Peyer's patch (tissue), 4 donors: ENCODE results near the gene USO1. TPM values are rescaled to one million over a fixed set of nuclear protein-coding genes. Genes with fewer than 3 reads are reported as not detected.

Experiments used
- DNase-seq, 3 donors: peaks; one replicate each; pipeline ENCODE4 v3.0.0-alpha.2; 2017 to 2019
- H3K27ac ChIP-seq, 4 donors: fragments of 200-600 bp; sonication (generic); one replicate each; pipeline ENCODE4 v1.5.1; 2016 to 2019
- H3K27me3 ChIP-seq, 2 donors: fragments of 200-600 bp; sonication (generic); one replicate each; pipeline ENCODE4 v1.5.1; 2019
- H3K36me3 ChIP-seq, 3 donors: fragments of 200-600 bp; sonication (generic); one replicate each; pipeline ENCODE4 v1.5.1; 2016 to 2019
- H3K4me1 ChIP-seq, 4 donors: fragments of 200-600 bp; sonication (generic); one replicate each; pipeline ENCODE4 v1.5.1; 2016 to 2019
- H3K4me3 ChIP-seq, 4 donors: fragments of 200-600 bp; sonication (generic); 1 replicate in 3 of 4; 2 replicates in 1 of 4; pipeline ENCODE4 v1.5.1; 2016 to 2019; ENCODE audit warnings: mild to moderate bottlenecking in 1 of 4
- H3K9me3 ChIP-seq, 4 donors: fragments of 200-600 bp; sonication (generic); one replicate each; pipeline ENCODE4 v1.5.1; 2016 to 2019; ENCODE audit warnings: mild to moderate bottlenecking in 1 of 4
- CTCF ChIP-seq, 6 experiments: fragments of 450-650 bp in 4 of 6; fragments of 200-600 bp in 2 of 6; sonication (generic) in 1 of 6; IDR thresholded peaks; one replicate each; pipeline ENCODE4 v1.5.1; 2017 to 2019; ENCODE audit warnings: antibody characterized with exemption in 6 of 6, mild to moderate bottlenecking in 3 of 6, moderate library complexity in 1 of 6
- POLR2A ChIP-seq, 2 donors: fragments of 450-650 bp; IDR thresholded peaks; one replicate each; pipeline ENCODE4 v1.5.1; 2017; ENCODE audit warnings: antibody characterized with exemption in 2 of 2, mild to moderate bottlenecking in 2 of 2, moderate library complexity in 2 of 2
- total RNA-seq, 4 donors: library from RNA; depleted of rRNA; stranded (reverse); fragments of >200 nt; gene quantifications; one replicate each; pipeline ENCODE4 v1.1.0, GENCODE V29; 2016

USO1 gene
- total RNA-seq: 100 to 1,000 TPM in 1 of 4 donors, 10 to 100 TPM in 3; 34.5 to 106 (median 48.2) TPM

DNA sequence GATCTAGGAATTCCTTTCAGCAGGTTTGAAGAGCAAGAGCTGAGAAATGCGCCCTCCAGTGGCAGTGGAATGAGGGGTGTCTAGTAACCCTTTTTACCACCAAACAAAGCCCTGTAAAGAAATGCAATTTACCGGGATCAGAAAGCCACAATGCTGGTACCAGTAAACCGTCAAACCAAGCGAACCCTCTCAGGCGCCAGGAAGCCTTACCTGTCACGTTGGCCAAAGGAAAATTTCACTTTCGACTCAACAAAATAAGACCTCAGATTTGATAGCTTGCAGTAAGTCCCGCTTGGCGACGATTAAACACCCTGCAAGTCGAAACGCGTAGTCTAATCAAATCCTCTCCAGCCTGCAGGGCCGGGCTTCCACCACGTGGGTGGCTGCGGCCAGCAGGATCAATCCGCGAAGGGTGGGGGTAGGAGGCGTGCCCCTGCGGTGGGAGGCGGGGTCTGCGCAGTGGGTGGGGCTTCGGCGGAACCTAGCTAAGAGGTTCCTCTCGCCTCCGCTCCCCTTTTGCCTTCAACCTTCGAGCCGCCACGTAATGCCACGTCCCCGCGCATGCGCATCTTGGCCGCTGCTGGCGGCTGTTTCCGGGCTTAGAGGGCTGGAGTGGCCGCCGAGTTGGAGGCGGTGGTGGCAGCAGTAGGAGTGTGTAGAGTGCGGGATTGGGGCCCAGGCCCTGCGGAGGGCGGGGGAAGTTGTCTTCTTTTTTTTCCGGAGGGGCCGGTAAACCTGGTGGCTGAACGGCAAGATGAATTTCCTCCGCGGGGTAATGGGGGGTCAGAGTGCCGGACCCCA lies at the start of gene USO1:
Gene USO1, plus strand, starts transcription at position 512 of the 801 bp plus-strand sequence. Its CDS starts 243 bp downstream, at position 755.
- DNase-seq: peak; percentile 97 to 100 (median 99)
- H3K27me3 ChIP-seq: no peaks in the 10 kb centered on the region
- H3K9me3 ChIP-seq: no peaks in the 10 kb centered on the region
- peaks cover 0 to 25% (median 2%) of the 10 kb centered on the region in 4 donors for H3K4me1 ChIP-seq
- peak within 1 kb of the TSS; percentile 86 to 99 (median 94) for H3K27ac ChIP-seq
- H3K4me3 ChIP-seq: peak within 1 kb of the TSS; percentile 75 to 88 (median 81)
- TF ChIP-seq CTCF (IDR thresholded peaks at IDR 0.05) (peak; percentile 30 to 89 (median 80)), POLR2A (IDR thresholded peaks at IDR 0.05) (peak; percentile 95 to 98)
- no peaks in the 10 kb centered on the region for H3K36me3 ChIP-seq

GRCh38 chr4:75675004-75675531 lies 49.3 kb upstream of the USO1 start:
- DNase-seq: no peak
- no peaks in the 10 kb centered on the region for H3K27me3 ChIP-seq
- peaks cover 0 to 22% (median 0%) of the 10 kb centered on the region in 4 donors for H3K4me1 ChIP-seq
- H3K9me3 ChIP-seq: no peaks in the 10 kb centered on the region
- TF ChIP-seq POLR2A (IDR thresholded peaks at IDR 0.05) (no peak), CTCF (IDR thresholded peaks at IDR 0.05) (no peak)
- H3K4me3 ChIP-seq: no peak overlapping the region
- no peaks in the 10 kb centered on the region for H3K36me3 ChIP-seq
- peak overlapping the region in 1 of 4 donors; percentile 70 for H3K27ac ChIP-seq

DNA sequence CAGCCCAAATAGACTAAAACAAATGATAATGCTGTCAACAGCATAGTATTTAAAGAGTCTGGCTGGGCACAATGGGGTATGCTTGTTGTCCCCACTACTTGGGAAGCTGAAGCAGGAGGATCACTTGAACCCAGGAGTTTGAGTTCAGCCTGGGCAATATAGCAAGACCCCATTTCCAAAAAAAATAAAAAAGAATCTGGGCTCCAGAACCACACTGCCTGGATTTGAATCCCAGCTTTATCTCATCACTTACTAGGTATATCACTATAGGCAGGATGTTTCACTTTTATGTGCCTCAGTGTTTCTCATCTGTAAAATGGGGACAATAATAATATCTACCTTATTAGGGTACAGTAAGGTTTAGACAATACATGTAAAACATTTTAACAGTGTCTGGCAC lies 45.9 kb upstream of the USO1 start:
- Histone ChIP-seq H3K27me3 (no peaks in the 10 kb centered on the region), H3K9me3 (no peaks in the 10 kb centered on the region), H3K36me3 (no peaks in the 10 kb centered on the region), H3K4me3 (no peak overlapping the region), H3K27ac (no peak overlapping the region), H3K4me1 (peaks cover 0 to 6% (median 0%) of the 10 kb centered on the region in 4 donors)
- no peak for DNase-seq
- TF ChIP-seq POLR2A (IDR thresholded peaks at IDR 0.05) (no peak), CTCF (IDR thresholded peaks at IDR 0.05) (no peak)

GRCh38 chr4:75678965-75679364 lies 45.4 kb upstream of the USO1 start:
- no peaks in the 10 kb centered on the region for H3K9me3 ChIP-seq
- TF ChIP-seq POLR2A (IDR thresholded peaks at IDR 0.05) (no peak), CTCF (IDR thresholded peaks at IDR 0.05) (no peak)
- H3K4me3 ChIP-seq: no peak overlapping the region
- no peaks in the 10 kb centered on the region for H3K27me3 ChIP-seq
- no peaks in the 10 kb centered on the region for H3K36me3 ChIP-seq
- H3K27ac ChIP-seq: no peak overlapping the region
- no peak for DNase-seq
- H3K4me1 ChIP-seq: peaks cover 0 to 4% (median 0%) of the 10 kb centered on the region in 4 donors

- Histone ChIP-seq H3K27ac (no peak overlapping the region), H3K36me3 (no peaks in the 10 kb centered on the region), H3K9me3 (no peaks in the 10 kb centered on the region)
These were observed 44.4 kb upstream of the USO1 start for GRCh38 chr4:75679876-75680575.

More at GRCh38 chr4:75679876-75680575, 44.4 kb upstream of the USO1 start:
- no peak for TF ChIP-seq CTCF (IDR thresholded peaks at IDR 0.05)
- no peak for TF ChIP-seq POLR2A (IDR thresholded peaks at IDR 0.05)
- Histone ChIP-seq H3K4me1 (no peaks in the 10 kb centered on the region), H3K27me3 (no peaks in the 10 kb centered on the region), H3K4me3 (no peak overlapping the region)
- DNase-seq: no peak
